GM12878 (cell line): ENCODE results near the gene DDHD1. TPM values are rescaled to one million over a fixed set of nuclear protein-coding genes. Genes with fewer than 3 reads are reported as not detected.

Experiments used
- BACH1 ChIP-seq: fragments of 450-650 bp; IDR thresholded peaks from 2 replicates; pipeline ENCODE4 v1.6.1; 2017; ENCODE audit warnings: mild to moderate bottlenecking, borderline replicate concordance
- CBX3 ChIP-seq: fragments of 200-600 bp; sonication (generic); IDR thresholded peaks from 2 replicates; pipeline ENCODE4 v1.6.1; 2016; ENCODE audit warnings: low read depth, borderline replicate concordance
- CEBPB ChIP-seq, 2 experiments: fragments of 150-350 bp in 1 of 2; IDR thresholded peaks; 2 replicates each; pipeline ENCODE4 v1.6.1; 2012 to 2014; ENCODE audit warnings: low read depth in 2 of 2, low read length in 2 of 2, borderline replicate concordance in 1 of 2, inconsistent platforms in 1 of 2
- EED ChIP-seq: sonication (generic); IDR thresholded peaks from 2 replicates; pipeline ENCODE4 v1.6.1; 2016; ENCODE audit warnings: antibody characterized with exemption, low read depth
- EGR1 ChIP-seq, 2 experiments: IDR thresholded peaks; 1 replicate in 1 of 2; 2 replicates in 1 of 2; pipeline ENCODE4 v1.6.1; 2011 to 2012; ENCODE audit warnings: low read depth in 2 of 2, low read length in 2 of 2, borderline replicate concordance in 1 of 2, mild to moderate bottlenecking in 1 of 2, moderate library complexity in 1 of 2
- ESRRA ChIP-seq: IDR thresholded peaks from 2 replicates; pipeline ENCODE4 v1.6.1; 2012; ENCODE audit warnings: mild to moderate bottlenecking, low read length, improper control_type of control experiment
- HDAC2 ChIP-seq: fragments of 200-600 bp; sonication (generic); IDR thresholded peaks from 2 replicates; pipeline ENCODE4 v1.6.1; 2017
- IRF5 ChIP-seq: fragments of 450-650 bp; IDR thresholded peaks from 2 replicates; pipeline ENCODE4 v1.6.1; 2017; ENCODE audit warnings: borderline replicate concordance
- MTA3 ChIP-seq: IDR thresholded peaks from 2 replicates; pipeline ENCODE4 v1.6.1; 2012; ENCODE audit warnings: low read length, inconsistent platforms, borderline replicate concordance
- MXI1 ChIP-seq: fragments of 150-350 bp; IDR thresholded peaks from 2 replicates; pipeline ENCODE4 v1.6.1; 2011; ENCODE audit warnings: low read depth, mild to moderate bottlenecking, inconsistent platforms, low read length, improper control_type of control experiment
- MYB ChIP-seq: fragments of 150-350 bp; IDR thresholded peaks from 2 replicates; pipeline ENCODE4 v1.6.1; 2014; ENCODE audit warnings: mild to moderate bottlenecking, low read depth, low read length, borderline replicate concordance
- MYC ChIP-seq: IDR thresholded peaks from 2 replicates; pipeline ENCODE4 v1.6.1; 2011; ENCODE audit warnings: mild to moderate bottlenecking, low read length, moderate library complexity, inconsistent platforms; ENCODE audit not compliant: insufficient read depth, insufficient replicate concordance, insufficient read length, severe bottlenecking
- NR2F1 ChIP-seq: fragments of 450-650 bp; conservative IDR thresholded peaks from 2 replicates; pipeline ENCODE4 v1.6.1; 2017; ENCODE audit warnings: mild to moderate bottlenecking
- SMARCA5 ChIP-seq: fragments of 450-650 bp; IDR thresholded peaks from 2 replicates; pipeline ENCODE4 v1.6.1; 2017; ENCODE audit warnings: mild to moderate bottlenecking
- SP1 ChIP-seq: IDR thresholded peaks from one replicate; pipeline ENCODE4 v1.6.1; 2011; ENCODE audit warnings: low read depth, low read length
- STAT3 ChIP-seq: IDR thresholded peaks from 2 replicates; pipeline ENCODE4 v1.6.1; 2011; ENCODE audit warnings: low read depth, low read length, improper control_type of control experiment
- USF1 ChIP-seq: IDR thresholded peaks from 2 replicates; pipeline ENCODE4 v1.6.1; 2011; ENCODE audit warnings: borderline replicate concordance, low read depth, mild to moderate bottlenecking, moderate library complexity, mixed read lengths, low read length; ENCODE audit not compliant: insufficient read depth; ENCODE audit errors: extremely low read length
- ZBTB40 ChIP-seq: fragments of 450-650 bp; IDR thresholded peaks from 2 replicates; pipeline ENCODE4 v1.6.1; 2016; ENCODE audit warnings: mild to moderate bottlenecking, moderate library complexity, borderline replicate concordance
- ZNF622 ChIP-seq: fragments of 450-650 bp; IDR thresholded peaks from 2 replicates; pipeline ENCODE4 v1.6.1; 2017; ENCODE audit warnings: mild to moderate bottlenecking, inconsistent platforms
- ZSCAN29 ChIP-seq: fragments of 450-650 bp; IDR thresholded peaks from 2 replicates; pipeline ENCODE4 v1.6.1; 2017; ENCODE audit warnings: mild to moderate bottlenecking, moderate library complexity
- polyA plus RNA-seq, 11 experiments: library from polyadenylated mRNA; depleted of rRNA in 4 of 11; unstranded in 6 of 11; stranded (reverse) in 5 of 11; fragments of >200 nt; fragmentation: Nextera tagmentation in 4 of 11; fragmentation: Illumina TruSeq in 1 of 11; extraction: Ambion mirVana in 4 of 11; extraction: Trizol in 1 of 11; gene quantifications; 1 replicate in 1 of 11; 2 replicates in 10 of 11; pipeline versions ENCODE4 v1.2.1 to v1.2.3, GENCODE V29; 2011 to 2016; ENCODE audit warnings: inconsistent platforms in 2 of 11, missing spikeins in 2 of 11, low read depth in 1 of 11
- total RNA-seq, 4 experiments: library from RNA; depleted of rRNA in 3 of 4; stranded (reverse); fragments of >200 nt in 3 of 4; fragmentation: Illumina TruSeq in 1 of 4; extraction: Trizol in 1 of 4; gene quantifications; 2 replicates each; pipeline versions ENCODE4 v1.2.1 to v1.2.3, GENCODE V29; 2013 to 2021

The DDHD1 gene
- total and polyA plus RNA-seq, 10 of the 15 experiments (the other 5 are each of a cell fraction or from before 2014, with no cell fraction given): 7.7 to 52.3 (median 28.5) TPM

- TF ChIP-seq NR2F1 (peak; percentile 91), MYB (no peak), SMARCA5 (0 out of 2 replicates have a peak, but pooled peaks have one; percentile 21), USF1 (no peak), HDAC2 (no peak), IRF5 (peak; percentile 50; the same call in 1 of the 2 replicates), STAT3 (no peak), SP1 (no peak), ESRRA (no peak), BACH1 (no peak; the same call in 1 of the 2 replicates), CBX3 (no peak), MYC (no peak), ZNF622 (no peak), EED (peak; percentile 74), CEBPB (IDR thresholded peaks at IDR 0.05; ENCODE audit: borderline replicate concordance in 1 of 2, low read depth in 2 of 2, low read length in 2 of 2) (no peak), EGR1 (IDR thresholded peaks at IDR 0.05; ENCODE audit: borderline replicate concordance in 1 of 2, low read depth in 2 of 2, low read length in 2 of 2) (peak in 1 of 2 experiments; percentile 75; a peak in 1 of 3 replicates), MTA3 (no peak), MXI1 (no peak; the same call in 1 of the 2 replicates), ZSCAN29 (peak; percentile 92), ZBTB40 (no peak)
Observed at GRCh38 chr14:53152887-53153701, at the start of gene DDHD1 (continued).
